Head of caudate nucleus (tissue), 42 donors: Measurements from ENCODE around the gene KCTD20.
"Not testable (repeated sequence)": the region's sequence is repeated elsewhere in the genome, so short reads cannot be mapped to it uniquely, and the experiment has no call there.

ENCODE experiments used
- DNase-seq, 42 donors: peaks; one replicate each; pipeline versions ENCODE4 v3.0.0 to v3.0.0-alpha.2; 2020 to 2021; ENCODE audit warnings: mixed read lengths in 7 of 42
- intact Hi-C: fragments of 100-400 bp; cut with DNase I; formaldehyde crosslinking; loops from one replicate; pipeline ENCODE4 v1.15.0; 2022

KCTD20 gene

GRCh38 chr6:36442103-36442670 lies 613 bp upstream of the KCTD20 start:
- DNase-seq, result no peak
- intact Hi-C loops, result loop anchor here (2.0 to 5.0 kb wide), 3 partner anchors 17 to 153 kb away; partner anchors contain the start of genes SRSF3 and STK38

DNA sequence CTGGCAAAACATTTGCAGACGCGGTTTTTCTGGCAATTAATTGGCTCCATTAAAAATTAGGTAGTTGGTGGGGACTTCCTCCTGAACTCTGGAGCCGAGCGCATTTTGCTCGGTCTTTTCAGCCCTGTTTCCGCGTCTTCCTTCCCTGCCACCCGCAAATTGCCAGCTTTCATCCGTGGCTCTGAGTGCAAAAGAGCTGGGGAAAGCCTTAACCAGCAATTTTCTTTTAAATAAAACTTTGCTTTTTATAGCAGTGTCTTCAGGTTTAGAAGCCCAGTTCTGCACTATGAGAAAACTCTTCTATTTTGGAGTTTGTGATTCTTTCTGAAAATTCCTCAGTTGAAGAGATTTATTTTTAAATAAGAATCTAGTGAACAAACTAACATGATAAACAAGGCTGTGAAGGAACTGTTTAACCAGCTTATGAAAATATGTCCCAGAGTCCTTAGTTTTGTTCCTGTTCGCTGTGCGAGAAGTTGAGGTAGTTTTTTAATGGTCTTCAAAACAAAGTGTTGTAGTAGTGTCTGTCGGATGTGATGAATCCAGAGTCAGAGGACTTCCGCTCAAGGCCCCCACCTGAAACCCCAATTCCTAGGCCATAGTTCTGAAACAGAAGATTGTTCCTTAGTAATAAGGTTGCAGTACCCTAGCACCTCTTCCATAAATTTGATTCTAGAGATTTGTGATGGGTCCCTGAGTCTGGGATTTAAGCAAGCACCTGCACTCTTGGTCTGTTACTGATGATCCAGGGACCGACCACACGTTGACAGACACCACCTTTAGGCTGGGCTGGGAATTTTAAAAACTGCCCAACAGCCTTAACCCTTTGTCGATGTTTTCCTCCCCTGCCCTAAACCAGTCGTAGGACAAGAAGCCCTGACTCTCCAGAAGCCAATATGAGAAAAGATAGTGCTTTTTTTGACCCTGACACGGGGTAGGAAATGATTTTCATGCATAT lies 950 bp downstream of the KCTD20 start:
- DNase-seq, result peak in 7 of 42 donors; percentile 45 to 74 (median 56)

GRCh38 chr6:36444470-36444869 lies 1.7 kb downstream of the KCTD20 start:
- DNase-seq, result no peak
- intact Hi-C loops, result loop anchor here (5.0 kb wide), 1 partner anchor 103 kb away; the partner anchor contains the start of gene STK38

More for the DNA sequence above, 950 bp downstream of the KCTD20 start:
- intact Hi-C loops, result loop anchor here (2.0 to 5.0 kb wide), 3 partner anchors 19 to 151 kb away; partner anchors contain the start of genes SRSF3 and STK38

GRCh38 chr6:36445621-36446020 lies 2.8 kb downstream of the KCTD20 start:
- intact Hi-C loops, result loop anchor here (2.0 kb wide), 1 partner anchor 31 kb away; no protein-coding TSS in a partner anchor
- DNase-seq, result no peak

- intact Hi-C loops, DNase-seq: not testable (repeated sequence)
These were observed 6.4 kb downstream of the KCTD20 start for GRCh38 chr6:36449173-36449572.

- DNase-seq, intact Hi-C loops: not testable (repeated sequence)
These were observed 10.1 kb downstream of the KCTD20 start for GRCh38 chr6:36452897-36453296.

GRCh38 chr6:36455486-36456027 lies 12.8 kb downstream of the KCTD20 start:
- no peak for DNase-seq
- intact Hi-C loops, result no loop called here

- no peak for DNase-seq
- intact Hi-C loops, result no loop called here
These were observed 16.7 kb downstream of the KCTD20 start for GRCh38 chr6:36459501-36459900.

DNA sequence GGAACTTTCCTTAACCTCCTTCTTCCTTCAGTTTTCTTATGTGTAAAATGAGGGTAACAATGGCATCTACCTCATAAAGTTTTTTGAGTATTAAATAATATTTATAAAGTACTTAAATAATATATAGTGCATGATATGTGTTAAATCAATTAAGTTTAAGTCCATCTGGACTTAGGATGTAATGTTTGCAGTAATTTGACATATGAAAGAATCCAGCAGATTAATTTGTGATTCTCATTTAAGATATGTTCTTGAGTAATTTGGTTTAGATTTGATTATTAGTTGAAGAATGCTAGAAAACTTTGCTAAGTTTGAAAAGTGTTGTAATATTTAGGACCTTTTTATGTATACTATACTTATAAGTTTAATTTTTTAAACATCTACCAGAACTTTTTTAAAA lies 18.1 kb downstream of the KCTD20 start:
- intact Hi-C loops, result no loop called here
- no peak for DNase-seq

GRCh38 chr6:36461646-36462045 lies 18.8 kb downstream of the KCTD20 start:
- no peak for DNase-seq
- intact Hi-C loops, result no loop called here

- no peak for DNase-seq
- intact Hi-C loops, result no loop called here
These were observed 20.9 kb downstream of the KCTD20 start for GRCh38 chr6:36463676-36464075.

DNA sequence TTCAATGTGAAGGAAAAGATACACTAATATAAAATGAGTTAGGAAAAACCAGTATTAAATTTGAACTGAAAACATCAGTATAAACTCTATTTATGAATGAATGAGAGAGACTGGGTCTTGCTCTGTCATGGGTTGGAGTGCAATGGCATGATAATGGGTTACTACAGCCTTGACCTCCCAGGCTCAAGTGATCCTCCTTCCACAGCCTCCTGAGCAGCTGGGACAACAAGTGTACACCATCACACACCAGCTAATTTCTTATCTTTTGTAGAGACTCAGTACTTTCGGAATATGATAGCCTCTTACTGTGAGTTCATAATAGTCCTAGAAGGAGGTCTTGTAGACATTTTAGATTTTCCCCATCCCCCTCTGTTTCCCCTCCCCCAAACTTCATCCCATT lies 21.4 kb downstream of the KCTD20 start:
- intact Hi-C loops, result no loop called here

DNA sequence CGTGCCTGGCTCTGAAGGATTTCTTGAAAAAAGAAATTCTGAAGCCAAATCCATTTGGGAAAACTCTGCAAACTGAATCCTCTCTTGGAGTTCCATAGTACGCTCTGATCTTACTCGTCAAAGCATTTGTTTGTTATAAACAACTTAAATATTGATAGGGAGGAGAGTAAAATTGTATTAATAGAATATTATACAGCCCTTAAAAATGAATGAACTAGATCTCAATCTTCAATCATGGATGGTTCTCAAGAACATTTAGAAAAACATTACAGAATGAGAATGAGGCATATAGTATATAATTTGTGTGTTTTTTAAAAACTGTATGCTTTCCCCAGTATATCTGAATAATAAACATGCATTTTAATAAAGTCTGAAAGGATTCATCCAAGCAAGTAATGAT lies 24.8 kb downstream of the KCTD20 start:
- intact Hi-C loops, result no loop called here
- no peak for DNase-seq

More for the DNA sequence above, 21.4 kb downstream of the KCTD20 start:
- DNase-seq, result no peak

GRCh38 chr6:36469148-36469661 lies 26.4 kb downstream of the KCTD20 start:
- intact Hi-C loops, result no loop called here
- no peak for DNase-seq

- DNase-seq, result no peak
- intact Hi-C loops, result no loop called here
These were observed 27.1 kb downstream of the KCTD20 start for GRCh38 chr6:36469946-36470345.

DNA sequence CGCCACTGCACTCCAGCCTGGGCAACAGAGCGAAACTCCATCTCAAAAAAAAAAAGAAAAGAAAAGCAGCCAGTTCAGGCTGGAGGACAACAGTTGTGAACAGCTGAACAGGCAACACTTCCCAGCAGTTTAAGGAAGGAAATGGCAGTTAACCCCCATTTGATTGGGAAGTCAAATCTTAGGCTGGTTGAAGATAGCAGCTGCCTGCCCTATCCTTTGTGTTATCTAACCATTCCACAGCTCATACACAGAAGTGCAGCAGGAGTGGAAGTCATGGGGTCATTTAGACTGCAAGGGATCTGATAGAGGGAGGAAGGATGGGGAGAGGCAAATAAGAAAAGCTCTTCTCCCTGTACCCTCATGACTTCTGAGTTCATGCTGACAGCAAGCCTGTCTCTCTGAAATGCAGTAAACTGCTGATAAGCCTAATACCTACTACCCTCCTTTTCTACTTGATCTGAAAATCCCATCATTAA lies 35.3 kb downstream of the KCTD20 start:
- intact Hi-C loops, result no loop called here
- no peak for DNase-seq

DNA sequence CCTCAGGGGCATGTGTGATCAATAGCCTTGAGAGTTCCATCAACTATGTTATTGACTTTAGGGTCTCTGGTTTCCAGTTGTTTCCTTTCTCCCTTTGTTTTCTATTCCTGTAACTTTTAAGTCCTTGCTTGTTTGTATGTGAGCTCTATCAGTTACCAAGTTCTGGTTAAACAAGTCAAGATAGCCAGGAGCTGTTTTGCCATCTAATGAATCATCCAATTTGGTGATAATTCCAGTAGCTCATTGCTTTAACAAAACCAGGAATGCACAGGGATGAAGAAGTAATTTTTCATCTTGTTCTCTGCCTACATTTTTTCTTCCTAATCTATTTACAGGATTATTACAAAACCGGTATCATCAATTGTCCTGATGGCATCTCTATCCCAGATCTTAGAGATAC lies 36.5 kb downstream of the KCTD20 start:
- DNase-seq, result no peak
- intact Hi-C loops, result no loop called here

GRCh38 chr6:36483326-36483725 lies 40.5 kb downstream of the KCTD20 start:
- DNase-seq, intact Hi-C loops: not testable (repeated sequence)

DNA sequence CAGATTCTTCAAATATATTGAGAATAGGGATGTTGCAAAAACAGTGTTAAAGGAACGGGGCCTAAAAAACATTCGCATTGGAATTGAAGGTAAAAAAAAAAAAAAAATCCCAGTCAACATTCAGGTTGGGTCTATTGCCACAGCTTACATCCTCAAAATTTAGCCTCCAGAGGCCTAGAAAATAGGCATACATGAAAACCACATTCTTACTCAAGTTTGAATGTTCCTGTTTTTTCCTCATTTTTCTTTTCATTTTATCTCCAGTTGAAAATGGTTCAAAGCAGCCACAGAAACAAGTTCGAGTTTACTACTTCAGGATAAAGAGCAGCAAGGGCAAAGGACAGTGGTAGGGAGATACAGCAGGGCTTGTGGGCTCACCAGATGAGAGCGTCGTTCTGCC lies 41.9 kb downstream of the KCTD20 start:
- intact Hi-C loops, result no loop called here
- DNase-seq, result no peak

GRCh38 chr6:36487698-36488097 lies 44.9 kb downstream of the KCTD20 start:
- no peak for DNase-seq
- intact Hi-C loops, result no loop called here
